Endothelial cell of umbilical vein (primary cell): ENCODE data around the gene CDIP1.

ENCODE experiments used
- EZH2 ChIP-seq: IDR thresholded peaks from 2 replicates; pipeline ENCODE4 v1.6.1; 2012; ENCODE audit warnings: borderline replicate concordance, low read depth, mild to moderate bottlenecking, moderate library complexity, low read length, inconsistent platforms; ENCODE audit not compliant: severe bottlenecking
- POLR2A ChIP-seq: IDR thresholded peaks from 2 replicates; pipeline ENCODE4 v1.6.1; 2012; ENCODE audit warnings: low read depth, mild to moderate bottlenecking, control low read depth, low read length
- POLR2AphosphoS5 ChIP-seq: IDR thresholded peaks from 2 replicates; pipeline ENCODE4 v1.6.1; 2012; ENCODE audit warnings: low read depth, mild to moderate bottlenecking, control low read depth, low read length, moderate library complexity; ENCODE audit not compliant: insufficient read depth
- TF ChIP-seq, protein P1 (sequence below), 2 donors: IDR thresholded peaks; 1 replicate in 1 of 2; 2 replicates in 1 of 2; pipeline ENCODE4 v1.5.1; 2011; ENCODE audit warnings: low read length in 2 of 2, mild to moderate bottlenecking in 2 of 2, moderate library complexity in 2 of 2, control low read depth in 1 of 2, inconsistent platforms in 1 of 2, low read depth in 1 of 2; ENCODE audit not compliant: insufficient read depth in 1 of 2; ENCODE audit errors: extremely low read depth in 1 of 2

DNA sequence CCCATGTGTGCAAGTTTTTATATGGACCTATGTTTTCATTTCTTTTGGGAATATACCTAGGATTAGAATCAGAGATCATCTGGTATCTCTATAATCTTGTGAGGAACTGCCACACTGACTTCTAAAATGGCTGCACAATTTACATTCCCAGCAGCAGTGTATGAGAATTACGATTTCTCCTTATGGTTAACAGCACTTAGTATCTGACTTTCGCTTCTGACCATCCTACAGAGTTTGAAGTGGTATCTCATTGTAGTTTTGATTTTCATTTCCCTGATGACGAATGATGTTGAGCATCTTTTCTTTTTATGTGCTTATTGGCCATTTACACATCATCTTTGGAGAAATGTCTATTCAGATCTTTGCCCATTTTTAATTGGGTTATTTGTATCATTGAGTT is 27.6 kb upstream of the CDIP1 start:
- TF ChIP-seq POLR2A (no peak), EZH2 (no peak), POLR2AphosphoS5 (no peak)
- TF ChIP-seq, protein P1, sequence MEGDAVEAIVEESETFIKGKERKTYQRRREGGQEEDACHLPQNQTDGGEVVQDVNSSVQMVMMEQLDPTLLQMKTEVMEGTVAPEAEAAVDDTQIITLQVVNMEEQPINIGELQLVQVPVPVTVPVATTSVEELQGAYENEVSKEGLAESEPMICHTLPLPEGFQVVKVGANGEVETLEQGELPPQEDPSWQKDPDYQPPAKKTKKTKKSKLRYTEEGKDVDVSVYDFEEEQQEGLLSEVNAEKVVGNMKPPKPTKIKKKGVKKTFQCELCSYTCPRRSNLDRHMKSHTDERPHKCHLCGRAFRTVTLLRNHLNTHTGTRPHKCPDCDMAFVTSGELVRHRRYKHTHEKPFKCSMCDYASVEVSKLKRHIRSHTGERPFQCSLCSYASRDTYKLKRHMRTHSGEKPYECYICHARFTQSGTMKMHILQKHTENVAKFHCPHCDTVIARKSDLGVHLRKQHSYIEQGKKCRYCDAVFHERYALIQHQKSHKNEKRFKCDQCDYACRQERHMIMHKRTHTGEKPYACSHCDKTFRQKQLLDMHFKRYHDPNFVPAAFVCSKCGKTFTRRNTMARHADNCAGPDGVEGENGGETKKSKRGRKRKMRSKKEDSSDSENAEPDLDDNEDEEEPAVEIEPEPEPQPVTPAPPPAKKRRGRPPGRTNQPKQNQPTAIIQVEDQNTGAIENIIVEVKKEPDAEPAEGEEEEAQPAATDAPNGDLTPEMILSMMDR (IDR thresholded peaks at IDR 0.05; ENCODE audit: extremely low read depth in 1 of 2, insufficient read depth in 1 of 2, low read depth in 1 of 2, low read length in 2 of 2) = no peak
